NOMO-1 treated with DMSO at 0.1 percent for 48 hours (cell line): ENCODE measurements around the gene DOCK6.

Experiments used
- DNase-seq: peaks from one replicate; lab custom pipeline; 2025; ENCODE audit not compliant: unreplicated experiment; lab: John Stamatoyannopoulos, UW

DOCK6 gene

DNA sequence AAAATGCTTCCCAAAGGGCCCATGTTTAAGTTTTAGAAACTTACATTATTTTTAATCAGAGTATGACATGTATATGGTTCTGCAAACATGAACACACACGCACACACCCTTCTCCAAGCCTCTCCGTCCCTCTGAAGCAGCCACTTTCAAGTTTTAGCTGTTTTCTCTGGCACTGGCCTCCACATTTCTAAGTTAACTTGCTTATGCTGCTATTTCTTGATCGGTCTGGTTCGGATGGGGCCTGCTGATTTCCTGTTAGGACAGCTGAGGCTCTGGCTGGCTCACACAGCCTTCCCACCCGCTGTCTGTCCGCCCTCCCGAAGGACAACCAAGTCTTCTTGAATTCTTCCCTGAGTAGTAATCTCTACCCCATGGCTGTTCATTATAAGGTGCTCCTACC is 111.1 kb downstream of the DOCK6 start:
- no peak for DNase-seq
